HL-60 (cell line): Measurements from ENCODE around the gene CIB2.

Source experiments
- POLR2AphosphoS5 ChIP-seq: IDR thresholded peaks from 2 replicates; pipeline ENCODE4 v1.6.1; 2012; ENCODE audit warnings: low read depth
- SPI1 ChIP-seq: IDR thresholded peaks from 2 replicates; pipeline ENCODE4 v1.6.1; 2012; ENCODE audit warnings: low read depth, mild to moderate bottlenecking, borderline replicate concordance
- TF ChIP-seq, protein P1 (sequence below): IDR thresholded peaks from one replicate; pipeline ENCODE4 v1.5.1; 2011; ENCODE audit warnings: low read length, control low read depth, inconsistent platforms; ENCODE audit not compliant: insufficient read depth
- TF ChIP-seq, protein P2 (sequence below): IDR thresholded peaks from 2 replicates; pipeline ENCODE4 v1.6.1; 2012; ENCODE audit warnings: low read depth; ENCODE audit not compliant: insufficient replicate concordance

DNA sequence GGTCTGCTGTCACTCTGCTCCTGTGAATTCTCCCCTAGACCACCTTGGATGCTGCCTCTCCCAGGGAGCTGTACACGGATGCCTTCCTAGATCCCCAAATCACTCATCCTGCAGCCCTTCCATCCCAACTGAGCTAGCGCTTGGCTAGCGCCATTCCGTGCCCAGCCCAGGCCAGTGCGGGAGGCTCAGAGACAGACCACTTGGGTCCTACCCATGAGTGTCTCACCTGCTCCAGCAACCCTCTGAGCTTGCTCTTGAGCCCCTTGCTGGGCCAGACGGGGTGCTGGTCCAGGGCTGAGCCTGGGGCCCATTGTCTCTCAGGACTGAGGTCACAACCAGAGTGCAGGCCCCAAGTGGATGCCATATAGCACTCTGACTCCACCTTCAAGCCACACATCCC lies 21.1 kb downstream of the CIB2 start:
- TF ChIP-seq, protein P1, sequence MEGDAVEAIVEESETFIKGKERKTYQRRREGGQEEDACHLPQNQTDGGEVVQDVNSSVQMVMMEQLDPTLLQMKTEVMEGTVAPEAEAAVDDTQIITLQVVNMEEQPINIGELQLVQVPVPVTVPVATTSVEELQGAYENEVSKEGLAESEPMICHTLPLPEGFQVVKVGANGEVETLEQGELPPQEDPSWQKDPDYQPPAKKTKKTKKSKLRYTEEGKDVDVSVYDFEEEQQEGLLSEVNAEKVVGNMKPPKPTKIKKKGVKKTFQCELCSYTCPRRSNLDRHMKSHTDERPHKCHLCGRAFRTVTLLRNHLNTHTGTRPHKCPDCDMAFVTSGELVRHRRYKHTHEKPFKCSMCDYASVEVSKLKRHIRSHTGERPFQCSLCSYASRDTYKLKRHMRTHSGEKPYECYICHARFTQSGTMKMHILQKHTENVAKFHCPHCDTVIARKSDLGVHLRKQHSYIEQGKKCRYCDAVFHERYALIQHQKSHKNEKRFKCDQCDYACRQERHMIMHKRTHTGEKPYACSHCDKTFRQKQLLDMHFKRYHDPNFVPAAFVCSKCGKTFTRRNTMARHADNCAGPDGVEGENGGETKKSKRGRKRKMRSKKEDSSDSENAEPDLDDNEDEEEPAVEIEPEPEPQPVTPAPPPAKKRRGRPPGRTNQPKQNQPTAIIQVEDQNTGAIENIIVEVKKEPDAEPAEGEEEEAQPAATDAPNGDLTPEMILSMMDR, result no peak
- TF ChIP-seq SPI1 (no peak), POLR2AphosphoS5 (no peak)
- TF ChIP-seq, protein P2, sequence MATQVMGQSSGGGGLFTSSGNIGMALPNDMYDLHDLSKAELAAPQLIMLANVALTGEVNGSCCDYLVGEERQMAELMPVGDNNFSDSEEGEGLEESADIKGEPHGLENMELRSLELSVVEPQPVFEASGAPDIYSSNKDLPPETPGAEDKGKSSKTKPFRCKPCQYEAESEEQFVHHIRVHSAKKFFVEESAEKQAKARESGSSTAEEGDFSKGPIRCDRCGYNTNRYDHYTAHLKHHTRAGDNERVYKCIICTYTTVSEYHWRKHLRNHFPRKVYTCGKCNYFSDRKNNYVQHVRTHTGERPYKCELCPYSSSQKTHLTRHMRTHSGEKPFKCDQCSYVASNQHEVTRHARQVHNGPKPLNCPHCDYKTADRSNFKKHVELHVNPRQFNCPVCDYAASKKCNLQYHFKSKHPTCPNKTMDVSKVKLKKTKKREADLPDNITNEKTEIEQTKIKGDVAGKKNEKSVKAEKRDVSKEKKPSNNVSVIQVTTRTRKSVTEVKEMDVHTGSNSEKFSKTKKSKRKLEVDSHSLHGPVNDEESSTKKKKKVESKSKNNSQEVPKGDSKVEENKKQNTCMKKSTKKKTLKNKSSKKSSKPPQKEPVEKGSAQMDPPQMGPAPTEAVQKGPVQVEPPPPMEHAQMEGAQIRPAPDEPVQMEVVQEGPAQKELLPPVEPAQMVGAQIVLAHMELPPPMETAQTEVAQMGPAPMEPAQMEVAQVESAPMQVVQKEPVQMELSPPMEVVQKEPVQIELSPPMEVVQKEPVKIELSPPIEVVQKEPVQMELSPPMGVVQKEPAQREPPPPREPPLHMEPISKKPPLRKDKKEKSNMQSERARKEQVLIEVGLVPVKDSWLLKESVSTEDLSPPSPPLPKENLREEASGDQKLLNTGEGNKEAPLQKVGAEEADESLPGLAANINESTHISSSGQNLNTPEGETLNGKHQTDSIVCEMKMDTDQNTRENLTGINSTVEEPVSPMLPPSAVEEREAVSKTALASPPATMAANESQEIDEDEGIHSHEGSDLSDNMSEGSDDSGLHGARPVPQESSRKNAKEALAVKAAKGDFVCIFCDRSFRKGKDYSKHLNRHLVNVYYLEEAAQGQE, result no peak
